ENCODE results near the gene ABLIM3. TPM values are rescaled to one million over a fixed set of nuclear protein-coding genes. Genes with fewer than 3 reads are reported as not detected.

The ABLIM3 gene
- total and polyA plus RNA-seq, 2 of the 13 experiments (the other 11 are each of a cell fraction or from before 2014, with no cell fraction given): 0.53 to 6.3 TPM

- Histone ChIP-seq H3K4me1 (ENCODE audit: insufficient read depth, low read length) (peaks cover 18% of the 10 kb centered on the region; the same call in 1 of the 2 replicates), H3K27ac (ENCODE audit: extremely low read length, insufficient read depth, low read length) (no peak overlapping the region), H3K4me2 (ENCODE audit: low read depth, low read length) (no peak overlapping the region), H3K9me3 (ENCODE audit: low read length) (no peaks in the 10 kb centered on the region), H3K27me3 (ENCODE audit: control insufficient read depth in 1 of 2, insufficient read depth in 2 of 2, low read length in 2 of 2) (no peaks in the 10 kb centered on the region), H4K20me1 (ENCODE audit: insufficient read depth, low read length) (no peaks in the 10 kb centered on the region), H3K79me2 (ENCODE audit: insufficient read depth, low read length) (no peaks in the 10 kb centered on the region), H3K9ac (ENCODE audit: insufficient read depth, low read depth, low read length) (no peak overlapping the region), H3K36me3 (replicated peaks in 1 of 2; ENCODE audit: control insufficient read depth in 1 of 2, insufficient read depth in 2 of 2, low read length in 2 of 2) (no peaks in the 10 kb centered on the region), H2AFZ (ENCODE audit: low read length) (no peak overlapping the region), H3K4me3 (replicated peaks in 1 of 3; ENCODE audit: insufficient read depth in 1 of 3, low read depth in 2 of 3, low read length in 3 of 3) (no peak overlapping the region)
- ATAC-seq: no peak
- intact Hi-C loops (cut with micrococcal nuclease; ENCODE audit: unreplicated experiment) (no loop called here), in situ Hi-C loops (cut with HindIII; ENCODE audit: extremely low pct_ligation_motif_present, low pct_unique_long_range_greater_than_20kb) (no loop called here)
- 80% methylated on average over 1 of the region's 1 CpG for WGBS (ENCODE audit: low lambda C conversion rate)
- POLR2A ChIA-PET: interaction anchor here (1.8 to 2.1 kb wide), 2 partner anchors 8 to 9 kb away, joined by 4 to 9 read pairs; no protein-coding TSS in a partner anchor
- CTCF ChIA-PET (ENCODE audit: low intra/inter-chr PET ratio, low total read pairs): no interaction called here
- DNase-seq (ENCODE audit: low spot score): no peak
- no peak for FAIRE-seq
- BruUV-seq (replicated peaks): no TSS peak
- no peak for TF ChIP-seq ZSCAN20 (CRISPR knock-in tag; IDR thresholded peaks at IDR 0.05; ENCODE audit: borderline replicate concordance)
- TF ChIP-seq SMAD1 (CRISPR knock-in tag; IDR thresholded peaks at IDR 0.05; ENCODE audit: borderline replicate concordance, low read depth): no peak
- TF ChIP-seq NR2C2 (CRISPR knock-in tag; IDR thresholded peaks at IDR 0.05; ENCODE audit: borderline replicate concordance): no peak
- TF ChIP-seq GTF3A (CRISPR knock-in tag; conservative IDR thresholded peaks at IDR 0.05): no peak
- TF ChIP-seq ZNF615 (CRISPR knock-in tag; IDR thresholded peaks at IDR 0.05; ENCODE audit: borderline replicate concordance): no peak
- TF ChIP-seq JDP2 (CRISPR knock-in tag; IDR thresholded peaks at IDR 0.05; ENCODE audit: borderline replicate concordance): no peak
- TF ChIP-seq JUND (CRISPR knock-in tag; IDR thresholded peaks at IDR 0.05): no peak
- TF ChIP-seq ZNF253 (CRISPR knock-in tag; IDR thresholded peaks at IDR 0.05; ENCODE audit: borderline replicate concordance): no peak
- TF ChIP-seq TBL1XR1 (IDR thresholded peaks at IDR 0.05; ENCODE audit: borderline replicate concordance, low read length, partially characterized antibody): no peak
- no peak for TF ChIP-seq NFYB (CRISPR knock-in tag; IDR thresholded peaks at IDR 0.05)
- TF ChIP-seq RCOR2 (CRISPR knock-in tag; IDR thresholded peaks at IDR 0.05): no peak
- TF ChIP-seq CHD2 (IDR thresholded peaks at IDR 0.05; ENCODE audit: low read depth, low read length): no peak
- no peak for TF ChIP-seq MAZ (IDR thresholded peaks at IDR 0.05; ENCODE audit: borderline replicate concordance, low read depth, low read length)
- no peak for TF ChIP-seq MAZ (CRISPR knock-in tag; IDR thresholded peaks at IDR 0.05; ENCODE audit: low read depth)
- TF ChIP-seq NFAT5 (CRISPR knock-in tag; IDR thresholded peaks at IDR 0.05): no peak
These were observed 40.9 kb downstream of the ABLIM3 start for GRCh38 chr5:149182241-149182640.
